ELR (cell line): Measurements from ENCODE around the gene LOXL1.
"Not testable (repeated sequence)": the region's sequence is repeated elsewhere in the genome, so short reads cannot be mapped to it uniquely, and the experiment has no call there.

Experiments
- DNase-seq: peaks from one replicate; pipeline ENCODE4 v3.0.0-alpha.2; 2015; ENCODE audit warnings: low read depth

LOXL1 gene

GRCh38 chr15:73922186-73923151, 3.8 kb upstream of the LOXL1 start:
- DNase-seq, result peak; percentile 34

- DNase-seq, result no peak
Observed at GRCh38 chr15:73923156-73923487, 3.1 kb upstream of the LOXL1 start.

DNA sequence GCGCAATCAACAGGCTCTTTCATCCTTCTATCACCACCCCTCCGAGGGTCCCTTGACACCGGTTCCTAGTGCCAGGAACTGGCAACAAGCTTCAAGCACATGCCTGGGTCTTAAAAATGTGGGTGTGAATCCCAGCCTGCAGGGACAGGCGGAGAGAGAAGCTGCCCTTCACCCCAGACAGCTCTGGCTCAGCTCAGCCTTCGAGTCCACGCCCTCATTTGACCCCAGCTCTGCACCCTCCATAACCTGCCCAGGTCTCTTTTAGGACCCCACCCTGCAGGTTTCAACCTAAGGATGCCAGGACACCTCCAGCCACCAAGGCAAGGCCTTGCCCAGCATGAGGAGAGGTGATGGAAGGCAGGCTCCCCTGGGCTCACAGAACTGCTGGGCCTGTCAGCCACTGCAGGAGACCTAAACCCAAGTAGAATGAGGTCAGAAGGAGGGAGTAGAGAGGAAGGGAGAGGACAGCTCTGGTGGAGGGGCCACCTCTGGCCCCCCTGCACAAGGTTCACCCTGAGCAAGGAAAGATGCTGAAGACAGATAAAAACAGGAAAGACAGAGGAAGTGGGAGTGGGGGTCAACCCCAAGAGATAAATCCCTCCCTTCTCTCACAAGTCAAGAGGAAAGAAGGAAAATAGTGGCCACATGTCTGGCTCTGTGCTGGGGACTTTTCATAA, 2.6 kb upstream of the LOXL1 start:
- DNase-seq, result no peak

DNA sequence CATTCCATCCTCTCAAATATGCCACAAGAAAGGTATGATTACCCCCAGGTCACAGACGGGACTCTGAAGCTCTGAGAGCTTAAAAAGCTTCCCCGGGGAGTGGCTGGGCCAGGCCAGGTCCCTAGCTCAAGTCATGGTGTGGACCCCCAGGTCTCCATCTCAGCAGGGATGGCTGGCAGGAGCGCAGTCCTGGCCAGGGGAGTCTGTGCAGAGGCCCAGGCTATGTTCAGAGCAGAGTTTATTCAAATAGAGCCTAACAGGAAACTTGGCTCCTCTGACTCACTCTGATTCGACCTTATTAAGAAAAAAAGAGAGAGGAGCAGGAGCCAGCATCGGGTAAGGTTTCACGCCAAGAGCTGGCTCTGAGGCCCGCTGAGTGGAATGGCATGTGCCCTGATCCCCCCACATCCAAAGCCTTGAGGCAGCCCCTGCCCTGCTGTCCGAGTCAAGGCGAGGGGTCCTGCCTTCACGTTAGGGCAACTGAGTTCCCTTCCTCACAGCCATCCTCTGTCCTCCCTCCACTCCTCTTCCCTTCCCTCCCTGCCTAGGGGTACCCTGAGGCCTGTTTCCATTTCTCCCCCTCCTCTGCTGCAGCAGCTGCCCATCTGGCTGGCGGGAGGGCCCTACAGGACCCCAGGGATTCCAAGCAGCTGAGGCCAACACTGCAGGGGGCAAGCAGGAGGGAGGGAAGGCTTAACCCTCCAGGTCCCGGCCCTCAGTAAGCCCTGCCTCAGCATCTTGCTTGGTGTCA, 1.9 kb upstream of the LOXL1 start:
- DNase-seq, result peak; percentile 93

DNA sequence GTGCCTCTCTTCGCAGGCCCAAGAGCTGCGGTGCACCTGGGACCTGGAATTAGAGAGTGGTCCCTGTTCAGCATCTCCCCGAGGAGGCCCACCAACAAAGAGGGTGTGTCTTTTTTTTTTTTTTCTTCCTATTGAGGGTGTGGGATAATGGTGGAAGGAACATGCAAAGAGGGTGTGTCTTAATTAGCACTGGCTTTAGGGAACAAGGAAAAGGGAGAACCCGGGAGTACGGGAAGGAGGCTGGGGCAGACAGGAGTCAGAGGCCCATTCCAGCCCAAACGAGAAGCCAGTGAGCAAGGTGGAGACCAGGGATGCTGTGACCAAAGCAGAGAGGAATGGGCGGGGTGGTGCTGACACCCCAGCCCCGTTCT, 429 bp upstream of the LOXL1 start:
- DNase-seq, result no peak

DNA sequence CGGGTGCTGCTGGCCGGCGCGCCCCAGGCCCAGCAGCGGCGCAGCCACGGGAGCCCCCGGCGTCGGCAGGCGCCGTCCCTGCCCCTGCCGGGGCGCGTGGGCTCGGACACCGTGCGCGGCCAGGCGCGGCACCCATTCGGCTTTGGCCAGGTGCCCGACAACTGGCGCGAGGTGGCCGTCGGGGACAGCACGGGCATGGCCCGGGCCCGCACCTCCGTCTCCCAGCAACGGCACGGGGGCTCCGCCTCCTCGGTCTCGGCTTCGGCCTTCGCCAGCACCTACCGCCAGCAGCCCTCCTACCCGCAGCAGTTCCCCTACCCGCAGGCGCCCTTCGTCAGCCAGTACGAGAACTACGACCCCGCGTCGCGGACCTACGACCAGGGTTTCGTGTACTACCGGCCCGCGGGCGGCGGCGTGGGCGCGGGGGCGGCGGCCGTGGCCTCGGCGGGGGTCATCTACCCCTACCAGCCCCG, 777 bp downstream of the LOXL1 start:
- DNase-seq, result peak; percentile 65

GRCh38 chr15:73927476-73928240, 1.4 kb downstream of the LOXL1 start:
- peak; percentile 69 for DNase-seq

- peak; percentile 26 for DNase-seq
Observed at GRCh38 chr15:73928241-73928579, 1.9 kb downstream of the LOXL1 start.

DNA sequence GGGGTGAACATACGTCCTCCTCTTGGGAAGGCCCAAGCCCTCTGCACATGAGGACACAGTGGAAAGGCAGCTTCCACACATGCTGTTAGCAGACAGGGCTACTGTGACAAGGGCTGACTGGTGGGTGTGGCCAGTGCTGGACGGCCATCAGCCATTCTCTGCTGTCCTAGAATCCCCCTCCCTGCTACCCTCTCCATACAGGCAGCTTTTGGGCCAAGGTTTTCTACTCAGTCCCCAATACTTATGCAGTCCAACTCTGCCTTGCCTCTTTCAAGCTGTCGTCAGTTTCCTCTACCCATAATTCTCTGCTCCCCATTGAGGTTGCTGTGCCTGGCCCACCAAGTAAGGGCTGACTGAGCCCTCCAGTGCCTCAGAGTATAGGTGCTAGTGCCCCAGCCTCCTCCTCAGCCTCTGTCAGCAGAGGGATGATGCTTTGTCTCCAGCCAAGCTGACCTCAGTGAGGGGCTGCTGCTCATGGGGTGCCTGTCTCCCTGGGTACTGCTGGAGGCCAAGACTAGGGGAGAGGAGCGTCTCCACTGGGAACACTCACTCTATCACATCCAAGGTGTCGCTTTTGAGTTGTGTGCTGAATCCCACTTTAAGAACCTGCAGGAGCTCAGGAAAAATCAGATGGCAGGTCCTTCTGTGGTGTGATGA, 2.8 kb downstream of the LOXL1 start:
- no peak for DNase-seq

GRCh38 chr15:73930371-73930770, 4.1 kb downstream of the LOXL1 start:
- DNase-seq, result peak; percentile 71

GRCh38 chr15:73930790-73931281, 4.6 kb downstream of the LOXL1 start:
- DNase-seq, result peak; percentile 37

- DNase-seq, result no peak
Observed at GRCh38 chr15:73931441-73931840, 5.2 kb downstream of the LOXL1 start.

GRCh38 chr15:73932381-73933191, 6.3 kb downstream of the LOXL1 start:
- no peak for DNase-seq

GRCh38 chr15:73934281-73934680, 8.0 kb downstream of the LOXL1 start:
- DNase-seq, result peak; percentile 51

DNA sequence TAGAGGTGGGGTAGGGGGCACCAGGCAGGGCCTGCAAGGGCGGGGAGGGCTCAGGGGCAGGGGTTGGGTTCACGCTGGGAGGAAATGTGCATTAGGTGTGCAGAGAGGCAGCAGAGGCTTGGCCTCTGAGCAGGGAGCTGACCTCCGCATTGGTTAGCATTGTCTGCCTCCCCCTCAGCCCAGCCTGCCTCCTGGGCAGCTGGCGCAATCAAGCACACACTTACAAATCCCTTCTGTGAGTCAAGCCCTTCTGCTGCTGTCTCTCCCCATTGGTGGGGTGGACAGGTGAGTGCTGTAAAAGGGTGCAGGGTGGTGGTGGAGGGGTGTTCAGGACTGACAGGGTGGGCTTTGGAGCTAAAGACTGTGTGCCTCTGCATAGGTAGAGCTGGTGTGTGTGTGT, 9.3 kb downstream of the LOXL1 start:
- DNase-seq, result no peak

- DNase-seq, result no peak
Observed at GRCh38 chr15:73936181-73936580, 9.9 kb downstream of the LOXL1 start.

- DNase-seq, result no peak
Observed at GRCh38 chr15:73936588-73937290, 10.5 kb downstream of the LOXL1 start.

GRCh38 chr15:73937296-73937695, 11.0 kb downstream of the LOXL1 start:
- DNase-seq, result no peak

DNA sequence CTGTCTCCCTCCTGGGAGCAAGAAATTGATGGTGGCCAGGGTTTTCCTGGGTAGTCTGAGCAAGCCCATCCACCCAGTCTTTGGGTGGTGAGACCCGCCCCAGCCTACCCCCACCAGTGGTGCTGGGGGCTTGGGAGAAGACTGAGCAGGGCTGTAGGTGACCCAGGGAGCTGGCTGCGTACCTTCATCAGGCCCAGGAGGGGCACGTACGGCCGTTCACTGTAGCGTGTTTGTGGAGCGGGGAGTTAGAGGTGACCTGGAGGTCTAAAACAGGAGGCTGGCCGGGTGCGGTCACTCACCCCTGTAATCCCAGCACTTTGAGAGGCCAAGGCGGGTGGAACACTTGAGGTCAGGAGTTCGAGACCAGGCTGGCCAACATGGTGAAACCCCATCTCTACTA, 11.5 kb downstream of the LOXL1 start:
- DNase-seq, result no peak

GRCh38 chr15:73938516-73938915, 12.3 kb downstream of the LOXL1 start:
- not testable (repeated sequence) for DNase-seq
